Activated CD8-positive, alpha-beta memory T cell treated with anti-CD3 and anti-CD28 coated beads, Interleukin-2, amount 50 U/mL, for 1 hour (primary cell): Measurements from ENCODE around the gene COL20A1.
"Not testable (repeated sequence)": the region's sequence is repeated elsewhere in the genome, so short reads cannot be mapped to it uniquely, and the experiment has no call there.

ENCODE experiments used
- DNase-seq: peaks from one replicate; pipeline ENCODE4 v3.0.0-alpha.2; 2020; ENCODE audit errors: extremely low read depth

The COL20A1 gene

GRCh38 chr20:63377256-63377941 lies 84.4 kb downstream of the COL20A1 start:
- DNase-seq: no peak

- DNase-seq: no peak
These were observed 85.0 kb downstream of the COL20A1 start for GRCh38 chr20:63377951-63378381.

- DNase-seq: no peak
These were observed 85.6 kb downstream of the COL20A1 start for GRCh38 chr20:63378626-63379025.

- DNase-seq: no peak
These were observed 86.3 kb downstream of the COL20A1 start for GRCh38 chr20:63379296-63379695.

- DNase-seq: not testable (repeated sequence)
These were observed 86.9 kb downstream of the COL20A1 start for GRCh38 chr20:63379872-63380271.

GRCh38 chr20:63380346-63380870 lies 87.4 kb downstream of the COL20A1 start:
- DNase-seq: no peak

GRCh38 chr20:63381781-63382431 lies 88.9 kb downstream of the COL20A1 start:
- DNase-seq: no peak

- no peak for DNase-seq
These were observed 89.7 kb downstream of the COL20A1 start for GRCh38 chr20:63382551-63383300.

- DNase-seq: no peak
These were observed 90.6 kb downstream of the COL20A1 start for GRCh38 chr20:63383556-63383955.

- no peak for DNase-seq
These were observed 91.3 kb downstream of the COL20A1 start for GRCh38 chr20:63384336-63384735.
